NCI-H345 treated with DMSO at 0.1 percent for 48 hours (cell line): ENCODE data around the gene RPUSD1.
"Not testable (repeated sequence)": the region's sequence is repeated elsewhere in the genome, so short reads cannot be mapped to it uniquely, and the experiment has no call there.

ENCODE experiments used
- DNase-seq: peaks from one replicate; lab custom pipeline; 2025; ENCODE audit not compliant: unreplicated experiment; lab: John Stamatoyannopoulos, UW

The RPUSD1 gene

DNA sequence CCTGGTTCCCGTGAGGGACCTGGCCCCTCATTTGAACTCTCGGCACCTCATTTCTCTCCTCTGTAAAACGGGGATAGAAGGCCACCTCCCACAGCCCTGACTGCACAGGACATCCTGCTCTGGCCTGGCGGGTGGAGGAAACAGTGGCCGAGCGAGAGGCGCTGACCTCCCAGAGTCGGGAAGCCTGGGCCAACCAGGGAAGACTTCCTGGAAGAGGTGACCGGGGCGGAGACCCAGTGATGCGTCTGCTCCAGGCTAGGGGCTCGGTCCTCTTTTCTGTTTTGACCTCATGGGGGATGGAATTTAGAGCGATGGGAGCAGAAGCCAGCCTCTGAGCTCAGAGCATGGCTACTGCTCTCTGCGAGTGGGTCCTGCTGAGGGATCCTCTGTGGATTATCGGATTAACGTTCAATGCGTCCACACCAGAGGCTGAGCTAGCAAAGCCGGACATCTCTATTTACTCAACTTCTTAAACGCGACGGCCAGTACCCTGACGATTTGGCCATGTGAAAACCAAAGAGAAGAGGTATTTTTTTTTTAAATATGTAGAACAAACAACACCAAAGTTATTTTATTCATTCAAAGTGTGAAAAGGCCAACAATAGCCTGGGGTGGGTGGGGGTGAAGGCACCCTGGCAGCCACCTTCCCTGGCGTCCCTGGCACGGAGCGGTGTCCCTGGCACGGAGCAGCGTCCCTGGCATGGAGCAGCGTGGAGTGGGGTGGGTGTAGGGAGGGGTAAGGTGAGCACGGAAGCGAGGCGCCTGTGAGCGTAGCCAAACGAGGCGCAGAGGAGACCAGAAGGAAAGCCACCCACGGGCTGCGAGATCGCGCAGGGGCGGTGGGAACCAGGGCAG is 36.8 kb downstream of the RPUSD1 start:
- no peak for DNase-seq

DNA sequence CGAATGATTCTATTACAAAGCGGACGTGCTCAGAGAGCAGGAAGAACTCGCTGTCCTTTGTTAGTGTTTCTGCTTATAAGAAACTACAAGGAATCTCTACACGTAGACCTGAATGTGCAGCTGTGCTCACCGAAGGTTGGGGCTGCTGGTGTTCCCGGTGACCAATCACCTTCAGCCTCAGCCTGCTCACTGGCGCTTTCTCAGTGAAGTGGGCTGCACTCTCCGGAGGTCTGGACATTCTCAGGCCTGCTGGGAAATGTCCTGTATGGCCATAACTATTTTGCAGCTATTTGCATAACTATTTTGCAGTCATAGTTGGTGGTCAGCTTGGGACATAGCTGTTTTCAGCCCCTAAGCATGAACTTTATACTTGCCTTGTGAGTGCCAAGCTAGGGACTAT is 37.7 kb downstream of the RPUSD1 start:
- DNase-seq, result no peak

DNA sequence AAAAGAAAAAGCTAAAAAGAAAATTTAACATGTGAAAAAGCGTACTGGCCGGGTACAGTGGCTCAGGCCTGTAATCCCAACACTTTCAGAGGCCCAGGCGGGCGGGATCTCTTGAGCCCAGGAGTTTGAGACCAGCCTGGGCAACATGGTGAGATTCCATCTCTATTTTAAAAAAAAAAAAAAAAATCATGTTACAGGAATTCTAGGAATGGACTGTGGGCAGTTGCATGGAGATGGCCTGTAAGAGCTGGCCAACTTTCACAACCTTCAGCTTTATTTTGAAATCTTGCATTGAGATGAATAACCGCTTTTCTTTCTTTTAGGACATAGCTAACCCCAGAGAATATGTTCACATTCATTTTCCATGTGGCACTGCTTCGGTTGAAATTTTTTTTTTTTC is 39.2 kb downstream of the RPUSD1 start:
- DNase-seq, result no peak

DNA sequence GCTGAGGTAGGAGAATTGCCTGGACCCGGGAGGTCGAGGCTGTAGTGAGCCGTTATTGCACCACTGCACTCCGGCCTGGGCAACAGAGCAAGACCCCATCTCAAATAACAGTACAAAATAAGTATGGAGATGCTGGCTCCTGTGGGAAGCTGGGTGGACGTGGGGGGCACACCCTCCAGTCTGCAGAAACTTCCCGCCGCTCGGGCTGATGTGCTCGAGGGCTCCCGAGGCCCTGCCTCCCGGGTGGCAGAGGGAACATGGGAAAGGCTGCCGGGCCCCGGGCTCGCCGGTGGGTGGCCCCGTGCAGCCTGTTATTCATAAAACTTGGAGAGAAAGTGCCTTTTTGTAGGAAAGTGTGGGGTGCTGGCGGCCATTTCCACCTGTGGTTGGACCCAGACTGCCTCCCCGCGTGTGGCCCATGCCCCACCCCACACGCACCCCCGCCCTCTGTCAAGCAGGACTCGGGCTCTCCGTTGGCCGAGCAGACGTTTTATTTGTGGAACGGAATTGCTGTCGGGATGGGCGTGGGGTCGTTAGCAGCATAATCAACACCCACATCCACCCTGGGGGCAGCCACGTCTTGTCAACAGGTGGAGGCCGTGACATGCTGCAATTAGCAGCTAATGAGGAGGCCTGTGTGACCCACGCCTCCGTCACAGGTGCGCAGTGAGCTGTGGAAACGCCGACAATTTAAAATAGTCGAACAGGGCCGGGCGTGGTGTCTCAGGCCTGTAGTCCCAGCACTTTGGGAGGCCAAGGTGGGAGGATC is 40.0 kb downstream of the RPUSD1 start:
- DNase-seq, result no peak

DNA sequence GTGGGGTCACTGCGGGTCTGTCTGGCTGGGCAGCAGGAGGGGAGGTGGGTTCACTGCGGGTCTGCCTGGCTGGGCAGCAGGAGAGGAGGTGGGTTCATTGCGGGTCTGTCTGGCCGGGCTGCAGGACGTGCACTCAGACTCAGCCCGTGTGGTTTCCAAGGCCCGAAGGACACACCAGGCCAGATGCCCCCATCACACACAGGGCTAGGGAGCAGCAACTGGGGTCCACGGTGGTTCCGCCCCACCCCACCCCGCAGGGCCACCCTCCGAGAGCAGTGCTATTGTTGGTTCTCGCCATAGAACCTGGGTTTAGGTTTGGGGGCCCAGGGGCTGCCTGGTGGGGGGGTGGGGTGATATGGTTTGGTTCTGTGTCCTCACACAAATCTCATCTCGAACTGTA is 41.5 kb downstream of the RPUSD1 start:
- DNase-seq, result no peak

DNA sequence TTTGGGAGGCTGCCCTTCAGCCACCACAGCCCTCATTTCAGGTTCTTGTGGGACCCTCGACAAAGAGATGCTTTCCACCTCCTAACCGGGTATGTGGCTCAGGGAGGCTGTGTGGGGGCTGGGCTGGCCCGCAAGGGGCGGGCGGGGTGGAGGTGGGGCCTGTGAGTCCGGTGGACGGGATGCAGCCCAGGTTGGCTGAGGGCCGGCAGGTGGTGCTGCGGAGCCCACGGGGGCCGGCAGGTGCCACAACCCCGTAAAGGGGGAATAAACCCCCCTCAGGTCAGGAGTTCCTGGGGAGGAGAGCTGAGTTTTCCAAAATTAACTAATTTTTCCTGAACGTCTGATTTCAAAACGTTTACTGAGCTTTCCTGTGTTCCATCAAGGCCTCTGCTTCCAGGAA is 42.4 kb downstream of the RPUSD1 start:
- no peak for DNase-seq

DNA sequence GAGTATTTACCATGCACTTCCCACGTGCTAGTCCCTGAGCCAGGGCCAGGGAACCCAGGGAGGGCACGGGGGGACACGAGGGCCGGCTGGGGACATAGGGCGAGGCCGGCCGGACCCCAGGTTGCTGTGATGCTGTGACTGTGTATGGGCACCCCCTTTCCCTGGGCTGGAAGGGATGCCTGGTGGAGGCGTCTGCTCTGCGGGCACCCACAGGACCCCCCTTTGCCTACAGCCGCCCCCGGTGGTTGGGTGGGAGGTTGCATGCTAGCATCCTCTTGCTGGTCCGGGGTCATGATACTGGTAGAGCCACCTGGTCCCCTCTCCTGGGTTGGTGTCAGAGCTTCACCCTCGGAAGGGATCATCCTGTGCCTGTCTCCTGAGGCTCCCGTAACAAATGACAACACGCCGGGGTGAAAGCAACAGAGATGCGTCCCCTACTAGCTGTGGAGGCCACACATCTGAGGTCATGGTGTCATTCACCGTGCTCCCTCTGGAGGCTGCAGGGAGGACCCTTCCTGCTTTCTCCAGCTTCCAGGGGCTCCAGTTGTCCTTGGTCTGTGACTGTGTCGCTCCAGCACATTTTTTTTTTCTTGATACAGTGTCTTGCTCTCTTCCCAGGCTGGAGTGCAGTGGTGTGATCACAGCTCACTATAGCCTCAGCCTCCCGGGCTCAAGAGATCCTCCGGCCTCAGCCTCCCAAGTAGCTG is 44.2 kb downstream of the RPUSD1 start:
- DNase-seq, result no peak

DNA sequence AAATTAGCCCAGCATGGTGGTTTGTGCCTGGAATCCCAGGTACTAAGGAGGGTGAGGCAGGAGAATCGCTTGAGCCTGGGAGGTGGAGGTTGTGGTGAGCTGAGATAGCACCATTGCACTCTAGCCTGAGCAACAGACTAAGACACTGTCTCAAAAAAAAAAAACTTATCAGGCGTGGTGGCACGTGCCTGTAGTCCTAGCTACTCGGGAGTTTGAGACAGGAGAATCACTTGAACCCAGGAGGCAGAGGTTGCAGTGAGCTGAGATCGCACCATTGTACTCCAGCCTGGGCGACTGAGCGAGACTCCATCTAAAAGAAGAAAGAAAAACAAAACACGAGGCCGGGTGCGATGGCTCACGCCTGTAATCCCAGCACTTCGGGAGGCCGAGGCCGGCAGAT is 45.3 kb downstream of the RPUSD1 start:
- not testable (repeated sequence) for DNase-seq

DNA sequence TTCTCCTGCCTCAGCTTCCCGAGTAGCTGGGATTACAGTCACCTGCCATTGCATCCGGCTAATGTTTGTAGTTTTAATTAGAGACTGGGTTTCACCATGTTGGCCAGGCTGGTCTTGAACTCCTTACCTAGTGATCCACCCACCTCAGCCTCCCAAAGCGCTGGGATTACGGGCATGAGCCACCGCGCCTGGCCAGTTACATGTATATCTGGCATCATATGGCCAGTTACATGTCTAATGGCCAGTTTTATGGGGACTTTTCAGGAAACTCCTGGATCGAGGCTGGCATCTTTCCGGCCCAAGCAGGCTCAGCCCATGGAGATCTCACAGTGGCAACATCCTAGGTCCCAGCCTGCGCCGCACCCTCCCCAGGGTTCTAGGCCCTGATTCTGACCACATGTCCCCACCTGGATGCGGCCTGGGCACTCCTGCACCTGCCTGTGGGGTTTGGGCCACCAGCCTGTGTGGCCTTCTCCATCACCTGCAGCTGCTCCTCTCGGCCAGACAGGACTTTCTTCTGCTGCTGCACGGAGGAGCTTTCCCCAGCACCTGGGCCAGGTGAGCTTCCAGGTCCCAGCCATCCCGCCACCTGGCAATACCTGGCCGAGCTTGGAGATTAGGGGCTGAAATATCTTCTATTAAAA is 46.1 kb downstream of the RPUSD1 start:
- no peak for DNase-seq

DNA sequence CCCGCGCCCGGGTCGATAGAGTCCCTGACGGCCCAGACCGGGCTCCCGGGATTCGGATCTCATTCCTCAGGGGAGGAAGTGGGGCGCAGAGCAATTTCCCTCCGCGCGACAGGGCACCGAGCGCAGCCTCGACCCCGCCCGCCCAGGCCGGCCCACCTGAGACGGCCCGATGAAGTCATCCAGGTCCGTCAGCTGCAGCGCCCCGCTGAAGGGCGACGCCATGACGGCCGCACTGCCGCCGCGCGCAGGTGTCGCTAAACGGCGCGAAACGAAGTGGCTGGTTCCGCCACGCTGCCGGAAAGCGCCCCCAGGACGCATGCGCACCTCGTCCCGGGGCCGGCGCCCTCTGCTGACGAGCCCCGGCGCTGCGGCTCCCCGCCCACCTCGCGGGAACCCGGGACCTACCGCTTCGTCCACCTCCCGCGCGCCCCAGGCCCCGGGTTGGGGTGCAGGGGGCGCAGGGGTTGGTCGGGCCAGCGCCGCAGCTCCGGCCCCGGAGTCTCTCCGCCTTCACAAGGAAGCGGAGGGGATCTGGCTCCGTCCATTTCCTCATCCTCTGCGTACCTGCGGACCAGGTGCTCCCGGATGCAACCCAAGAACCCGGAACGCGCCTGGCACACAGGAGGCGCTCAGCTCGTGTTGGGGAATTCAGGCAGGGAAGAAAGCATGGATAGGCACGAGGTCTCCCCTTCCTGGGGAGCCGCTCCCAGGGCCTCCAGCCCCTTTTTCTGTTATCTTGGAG is 47.2 kb downstream of the RPUSD1 start, which contains the start of gene CIAO3:
Gene CIAO3, minus strand, starts transcription at position 234 of the 742 bp plus-strand sequence. Its CDS starts 12 bp downstream, at position 222.
- peak; percentile 75 for DNase-seq

DNA sequence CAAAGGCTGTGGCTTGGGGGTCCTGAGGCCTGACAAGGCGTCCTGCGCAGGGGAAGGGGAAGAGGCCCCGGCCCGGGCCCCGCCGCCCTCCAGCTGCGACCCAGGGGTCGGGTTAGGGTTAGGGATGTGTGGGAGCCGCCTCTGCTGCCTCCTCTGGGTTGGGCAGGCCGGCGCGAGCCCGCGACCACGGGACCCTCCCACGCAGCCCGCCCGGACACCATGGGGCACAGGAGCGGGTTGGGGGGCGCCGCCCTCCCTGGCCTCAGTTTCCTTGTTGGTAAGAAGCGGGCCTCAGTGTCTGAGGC is 47.8 kb downstream of the RPUSD1 start:
- no peak for DNase-seq

DNA sequence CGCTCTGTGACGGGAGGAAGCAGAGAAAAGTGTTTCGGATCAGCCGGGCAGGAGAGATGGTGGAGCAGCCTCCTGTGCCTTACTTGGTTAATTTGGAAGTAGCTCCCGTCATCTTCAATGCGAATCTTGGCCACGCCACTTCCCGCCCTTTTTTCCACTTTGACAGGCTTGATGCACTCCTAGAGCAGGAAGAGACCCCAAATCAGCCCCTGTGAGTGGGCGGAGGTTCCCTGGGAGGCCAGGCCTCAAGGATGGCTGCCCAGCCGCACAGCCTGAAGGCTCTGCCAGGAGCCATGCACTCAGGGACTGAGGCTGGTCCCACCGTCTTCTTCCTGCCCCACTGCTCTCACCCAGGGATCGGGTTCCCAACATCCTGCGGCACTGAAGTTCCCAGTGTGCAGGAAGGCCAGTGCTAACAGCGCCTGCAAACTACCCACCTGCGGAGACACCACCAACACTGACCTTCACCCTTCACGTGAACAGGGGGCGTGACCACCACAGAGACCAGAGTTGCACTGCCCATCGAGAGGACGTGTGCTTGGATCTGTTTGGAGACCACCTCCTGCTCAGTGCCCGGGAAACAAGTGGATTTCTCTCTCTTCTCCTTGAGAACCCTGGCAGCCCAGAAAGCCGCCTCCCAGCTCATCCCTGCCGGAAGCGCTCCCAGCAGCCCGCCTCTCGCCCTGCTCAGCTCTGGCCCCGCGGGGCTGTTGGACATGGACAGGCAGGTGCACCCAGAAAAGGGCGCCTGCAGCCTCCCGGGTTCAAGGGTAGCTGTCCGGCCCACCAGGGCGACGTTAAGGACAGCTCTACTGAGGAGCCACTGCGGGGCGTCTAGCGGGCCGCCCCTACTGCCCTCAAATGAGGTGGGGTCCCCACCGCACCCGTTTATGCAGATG is 48.4 kb downstream of the RPUSD1 start:
- no peak for DNase-seq

DNA sequence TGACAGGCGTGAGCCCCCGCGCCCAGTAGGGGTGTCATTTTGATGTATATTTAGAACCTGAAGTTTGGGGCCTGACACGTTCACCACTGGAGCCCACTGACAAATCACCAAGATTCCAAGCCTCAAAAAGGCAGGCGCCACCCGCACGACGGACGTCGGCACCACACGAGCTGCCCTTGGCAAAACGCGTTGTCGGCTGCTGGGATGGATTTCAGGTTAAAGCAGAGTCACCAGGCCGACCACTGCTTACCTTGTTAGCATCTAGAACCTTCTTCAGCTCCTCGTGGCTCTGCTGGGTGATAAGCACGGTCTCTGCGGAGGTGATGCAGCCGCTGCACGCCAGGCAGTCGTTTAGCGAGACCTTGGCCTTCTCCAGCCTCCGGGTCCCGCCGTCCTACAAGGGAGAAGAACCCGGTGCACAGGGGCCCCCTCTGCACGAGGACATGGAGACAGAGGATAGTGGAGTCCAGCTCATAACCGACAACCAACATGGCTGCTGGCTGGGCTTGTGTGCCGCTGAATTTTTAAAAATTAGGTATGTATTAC is 51.2 kb downstream of the RPUSD1 start:
- DNase-seq, result no peak

DNA sequence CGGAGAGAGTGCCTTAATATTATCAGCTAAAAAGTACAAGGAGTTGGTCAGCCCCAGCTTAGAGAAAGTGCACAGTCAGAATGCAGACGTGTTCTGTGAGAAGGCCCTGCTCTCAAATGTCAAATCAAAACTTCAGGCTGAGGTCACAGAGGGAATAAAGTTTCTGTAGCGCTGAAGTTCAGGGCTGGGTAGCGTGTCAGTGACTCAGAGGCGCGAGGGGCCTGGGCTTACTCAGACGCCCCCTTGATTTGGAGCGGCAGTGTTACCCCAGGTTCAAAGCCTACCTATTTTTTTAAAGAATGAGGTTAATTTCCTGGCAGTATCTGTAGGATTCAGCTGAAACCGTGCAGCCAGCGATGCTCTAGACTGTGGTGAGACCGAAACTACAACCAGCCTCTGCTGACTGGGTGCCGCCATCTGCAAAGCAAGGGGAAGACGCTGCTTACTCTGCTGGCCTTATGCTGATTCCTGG is 52.2 kb downstream of the RPUSD1 start:
- DNase-seq, result no peak

DNA sequence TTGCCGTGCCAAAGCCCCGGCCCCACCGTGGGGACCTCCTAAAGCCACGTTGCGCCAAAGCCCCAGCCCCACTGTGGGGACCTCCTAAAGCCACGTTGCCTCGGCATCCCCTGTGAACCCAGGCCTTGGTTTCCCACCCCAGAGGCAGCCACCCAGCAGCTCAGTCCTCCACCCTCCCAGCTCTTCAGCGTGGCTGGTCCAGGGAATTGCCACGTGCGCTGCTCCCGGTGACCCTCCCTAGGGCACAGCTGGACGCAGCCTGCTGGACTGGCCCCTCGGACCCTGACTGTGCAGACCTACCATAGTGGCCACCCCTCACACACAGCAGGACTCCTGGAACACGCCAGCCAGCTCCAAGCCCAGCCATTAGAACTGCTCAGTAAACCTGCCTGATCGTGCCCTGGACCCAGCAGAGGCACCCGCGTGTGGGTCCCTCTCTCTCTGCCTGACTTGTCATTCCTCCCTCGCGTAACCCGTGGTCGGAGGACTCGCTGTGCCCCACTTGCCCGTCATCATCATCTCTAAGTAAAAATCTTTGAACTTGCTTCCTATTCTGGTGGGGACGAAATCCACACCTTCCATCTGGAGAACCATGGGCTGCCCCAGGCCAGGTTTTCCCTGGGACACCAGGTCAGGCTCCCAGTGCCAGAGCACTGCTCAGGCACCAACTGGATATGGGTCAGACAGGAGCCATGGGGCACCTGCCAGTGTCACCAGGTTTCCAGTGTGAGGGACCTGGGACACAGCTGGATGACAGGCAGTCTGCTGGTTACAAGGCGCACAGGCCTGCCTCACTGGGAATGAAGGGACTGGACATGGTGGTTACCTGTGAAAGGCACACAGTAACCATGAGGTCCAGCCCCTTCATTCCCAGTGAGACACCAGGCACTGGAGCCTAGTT is 53.0 kb downstream of the RPUSD1 start:
- DNase-seq, result no peak
